ENCODE data around the gene XXYLT1.

GRCh38 chr3:195224156-195224979 is 46.6 kb downstream of the XXYLT1 start:
- TF ChIP-seq E2F1 (CRISPR knock-in tag; IDR thresholded peaks at IDR 0.05) (no peak), CTCF (IDR thresholded peaks at IDR 0.05) (no peak), ZNF232 (CRISPR knock-in tag; IDR thresholded peaks at IDR 0.05) (no peak), FOXP1 (CRISPR knock-in tag; IDR thresholded peaks at IDR 0.05; ENCODE audit: borderline replicate concordance) (no peak), RELA (CRISPR knock-in tag; IDR thresholded peaks at IDR 0.05; ENCODE audit: borderline replicate concordance) (no peak)

All from WTC11 (cell line).